KOPT-K1 (cell line): ENCODE results near the gene HIVEP3.

Source experiments
- H3K27ac ChIP-seq: fragments of 200-600 bp; sonication (generic); 2 replicates; pipeline ENCODE4 v1.5.1; 2016; ENCODE audit warnings: antibody characterized with exemption, mild to moderate bottlenecking, low read depth, low read length; ENCODE audit not compliant: poor library complexity, severe bottlenecking
- H3K36me3 ChIP-seq: fragments of 200-600 bp; sonication (generic); 2 replicates; pipeline ENCODE4 v1.5.1; 2017; ENCODE audit warnings: antibody characterized with exemption, mild to moderate bottlenecking, low read length, moderate library complexity; ENCODE audit not compliant: insufficient read depth
- H3K9me3 ChIP-seq: fragments of 200-600 bp; sonication (generic); 2 replicates; pipeline ENCODE4 v1.5.1; 2017; ENCODE audit warnings: antibody characterized with exemption, low read length, mild to moderate bottlenecking; ENCODE audit not compliant: insufficient read depth, poor library complexity, severe bottlenecking

The HIVEP3 gene

DNA sequence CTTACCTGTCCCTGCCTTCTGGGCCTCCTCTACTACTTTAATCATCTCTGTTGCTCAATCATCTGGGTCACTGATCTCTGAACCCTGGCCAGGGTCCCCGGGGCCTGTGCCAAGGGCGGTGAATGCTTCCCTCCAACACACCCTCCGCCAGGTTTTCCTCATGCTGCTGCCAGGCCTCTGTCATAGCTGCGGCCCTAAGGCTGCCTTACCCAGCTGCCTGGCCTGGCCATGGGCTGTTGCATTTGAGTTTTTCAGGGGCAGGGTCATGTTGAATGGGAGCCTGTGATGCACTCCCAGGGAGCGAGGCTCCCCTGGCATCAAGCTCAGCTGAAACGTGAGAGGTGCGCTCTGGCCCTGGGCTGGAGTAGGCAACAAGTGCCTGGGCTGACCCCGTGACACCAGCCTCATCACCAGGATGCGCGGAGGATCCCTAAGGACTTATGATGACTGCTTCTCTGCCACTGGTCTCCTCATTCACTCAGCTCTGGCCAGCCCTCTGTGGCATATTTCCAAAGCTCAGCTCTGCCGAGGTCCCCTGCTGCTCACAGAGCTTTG, 441.8 kb downstream of the HIVEP3 start:
- no peaks in the 10 kb centered on the region for H3K36me3 ChIP-seq
- no peak overlapping the region for H3K27ac ChIP-seq
- H3K9me3 ChIP-seq = no peaks in the 10 kb centered on the region

- Histone ChIP-seq H3K36me3 (no peaks in the 10 kb centered on the region), H3K27ac (no peak overlapping the region)
Observed at GRCh38 chr1:41475859-41476567, 442.7 kb downstream of the HIVEP3 start.

GRCh38 chr1:41475346-41475745, 443.4 kb downstream of the HIVEP3 start:
- no peaks in the 10 kb centered on the region for H3K9me3 ChIP-seq
- H3K27ac ChIP-seq = no peak overlapping the region
- no peaks in the 10 kb centered on the region for H3K36me3 ChIP-seq

More at GRCh38 chr1:41475859-41476567, 442.7 kb downstream of the HIVEP3 start:
- H3K9me3 ChIP-seq = no peaks in the 10 kb centered on the region

DNA sequence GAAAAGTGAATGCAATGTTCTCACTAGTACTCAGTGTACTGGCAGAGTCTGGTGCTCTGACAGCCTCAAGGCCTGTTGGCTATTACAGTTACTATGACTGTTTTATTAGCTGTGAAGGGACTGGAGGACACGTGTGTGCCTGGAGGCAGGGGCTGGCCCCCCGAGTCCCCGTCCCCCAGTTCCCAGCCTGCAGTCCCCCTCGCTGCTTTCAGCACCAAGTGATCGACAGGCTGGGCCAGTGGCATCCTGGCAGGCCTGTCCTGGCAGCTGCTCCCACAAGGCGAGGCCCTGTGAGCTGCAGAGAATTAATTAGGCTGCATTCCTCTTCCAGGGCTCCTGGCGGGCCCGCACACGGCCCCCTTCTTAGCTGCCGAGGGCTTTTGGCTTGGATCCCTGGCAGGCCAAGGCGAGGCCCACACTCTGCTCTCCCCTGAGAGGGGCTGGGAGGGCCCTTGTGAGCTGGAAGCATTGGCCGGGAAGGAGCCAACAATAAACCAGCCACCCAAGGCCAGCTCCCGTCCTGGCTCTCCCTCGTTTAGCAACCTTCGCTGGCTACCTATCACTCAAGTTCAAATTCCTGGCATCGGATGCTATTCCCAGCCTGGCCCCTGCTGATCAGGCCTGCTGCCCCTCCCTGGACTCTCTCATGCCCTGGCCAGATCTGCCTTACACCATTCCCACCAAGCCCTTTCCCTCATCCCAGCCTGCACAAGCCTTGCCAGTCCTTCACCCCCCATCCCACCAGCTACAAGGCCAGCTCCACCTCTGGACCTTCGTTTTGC, 444.0 kb downstream of the HIVEP3 start:
- Histone ChIP-seq H3K9me3 (no peaks in the 10 kb centered on the region), H3K27ac (no peak overlapping the region), H3K36me3 (no peaks in the 10 kb centered on the region)

DNA sequence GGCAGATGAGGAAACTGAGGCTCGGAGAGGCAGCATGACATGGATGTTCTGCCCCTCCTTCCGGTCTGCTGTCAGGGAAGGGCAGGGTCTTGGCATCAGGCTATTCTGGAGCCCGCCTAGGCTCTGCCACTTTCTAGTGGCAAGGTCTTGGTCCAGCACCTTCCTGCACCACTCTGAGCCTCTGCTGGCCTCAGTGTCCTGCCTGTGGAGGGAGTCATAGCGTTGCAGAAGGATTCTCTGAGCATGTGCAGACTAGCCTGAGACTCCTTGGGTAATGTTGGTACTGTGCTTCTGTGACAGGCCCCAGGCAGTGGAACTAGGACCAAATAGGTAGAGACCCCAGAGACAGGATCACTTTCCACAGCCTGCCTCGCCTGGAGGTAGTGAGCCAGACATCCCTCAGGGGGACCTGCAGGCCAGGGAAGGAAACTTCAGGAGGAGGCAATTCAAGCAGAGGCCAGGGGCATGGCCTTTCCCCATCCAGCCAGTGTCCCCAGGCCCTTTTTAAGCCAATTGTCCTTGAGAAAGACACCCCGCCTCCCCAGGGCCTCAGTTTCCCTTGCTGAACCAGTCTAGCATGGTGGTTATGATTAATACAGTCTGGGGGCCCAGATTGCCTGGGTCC, 444.9 kb downstream of the HIVEP3 start:
- no peaks in the 10 kb centered on the region for H3K36me3 ChIP-seq
- no peak overlapping the region for H3K27ac ChIP-seq
- no peaks in the 10 kb centered on the region for H3K9me3 ChIP-seq

DNA sequence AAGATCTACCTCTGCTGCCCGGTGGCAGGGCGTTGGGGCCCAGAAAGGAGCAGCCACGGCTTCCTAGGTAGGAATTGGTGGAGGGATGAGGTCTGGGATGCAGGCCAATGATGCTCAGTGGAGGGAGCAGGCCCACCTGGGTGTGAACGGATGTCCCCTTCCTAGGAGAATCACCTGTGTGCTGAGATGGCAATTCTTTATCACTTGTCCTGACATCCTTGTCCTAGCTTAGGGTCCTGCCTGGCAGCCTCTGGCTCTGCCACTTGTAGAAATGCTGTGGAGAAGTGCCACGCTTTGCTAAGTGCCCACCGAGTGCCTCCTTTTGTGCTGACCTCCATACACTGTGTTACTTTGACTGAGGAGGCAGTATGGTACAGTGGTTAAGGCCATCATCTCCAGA, 447.1 kb downstream of the HIVEP3 start:
- Histone ChIP-seq H3K27ac (no peak overlapping the region), H3K9me3 (no peaks in the 10 kb centered on the region), H3K36me3 (no peaks in the 10 kb centered on the region)

DNA sequence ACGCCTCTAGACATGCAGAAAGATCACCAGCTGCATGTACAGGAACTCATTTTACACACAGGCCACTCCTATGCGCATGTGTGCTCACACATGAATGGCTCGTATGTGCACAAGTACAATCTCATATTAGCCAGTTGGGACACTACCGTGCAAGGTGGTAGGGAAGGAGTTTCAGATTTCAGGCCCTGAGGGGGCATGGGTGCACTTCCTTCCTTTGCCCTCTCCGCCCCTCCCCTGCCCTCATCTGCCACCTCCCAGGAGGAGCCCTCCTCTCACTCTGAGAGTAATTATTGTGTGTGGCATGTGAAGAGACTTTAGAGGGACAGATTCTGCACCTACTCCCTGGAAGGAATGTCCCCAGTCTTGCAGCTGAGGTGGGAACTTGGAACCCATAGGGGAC, 449.0 kb downstream of the HIVEP3 start:
- Histone ChIP-seq H3K9me3 (no peaks in the 10 kb centered on the region), H3K36me3 (no peaks in the 10 kb centered on the region), H3K27ac (no peak overlapping the region)

GRCh38 chr1:41468122-41468762, 450.5 kb downstream of the HIVEP3 start:
- Histone ChIP-seq H3K36me3 (no peaks in the 10 kb centered on the region), H3K27ac (no peak overlapping the region), H3K9me3 (no peaks in the 10 kb centered on the region)

- Histone ChIP-seq H3K9me3 (no peaks in the 10 kb centered on the region), H3K27ac (no peak overlapping the region), H3K36me3 (no peaks in the 10 kb centered on the region)
Observed at GRCh38 chr1:41467673-41468072, 451.0 kb downstream of the HIVEP3 start.

DNA sequence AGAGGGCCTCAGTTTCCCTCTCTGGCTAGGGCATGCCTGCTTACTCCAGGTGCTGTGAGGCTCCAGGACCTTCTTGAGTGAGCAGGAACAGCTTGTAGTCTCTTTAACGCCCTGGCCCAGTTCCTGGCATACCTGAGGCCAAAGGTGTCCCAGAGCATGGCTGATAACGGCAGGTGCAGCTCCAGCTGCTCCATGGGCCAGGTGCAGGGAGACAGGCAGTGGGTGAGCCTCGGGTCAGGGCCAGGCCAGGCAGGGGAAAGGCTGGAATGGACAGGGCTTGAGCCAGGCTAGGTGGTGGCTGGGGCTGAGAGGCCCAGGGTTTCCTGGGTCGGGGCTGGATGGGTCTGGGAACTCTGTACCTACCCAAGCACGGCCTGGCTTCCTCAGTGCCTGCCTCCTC, 452.6 kb downstream of the HIVEP3 start:
- Histone ChIP-seq H3K9me3 (no peaks in the 10 kb centered on the region), H3K36me3 (no peaks in the 10 kb centered on the region), H3K27ac (no peak overlapping the region)

- H3K27ac ChIP-seq = no peak overlapping the region
- H3K36me3 ChIP-seq = no peaks in the 10 kb centered on the region
- no peaks in the 10 kb centered on the region for H3K9me3 ChIP-seq
Observed at GRCh38 chr1:41465741-41466140, 453.0 kb downstream of the HIVEP3 start.

GRCh38 chr1:41464885-41465284, 453.8 kb downstream of the HIVEP3 start:
- H3K36me3 ChIP-seq = no peaks in the 10 kb centered on the region
- no peak overlapping the region for H3K27ac ChIP-seq
- no peaks in the 10 kb centered on the region for H3K9me3 ChIP-seq

- no peaks in the 10 kb centered on the region for H3K36me3 ChIP-seq
- no peaks in the 10 kb centered on the region for H3K9me3 ChIP-seq
- no peak overlapping the region for H3K27ac ChIP-seq
Observed at GRCh38 chr1:41463516-41463915, 455.2 kb downstream of the HIVEP3 start.

DNA sequence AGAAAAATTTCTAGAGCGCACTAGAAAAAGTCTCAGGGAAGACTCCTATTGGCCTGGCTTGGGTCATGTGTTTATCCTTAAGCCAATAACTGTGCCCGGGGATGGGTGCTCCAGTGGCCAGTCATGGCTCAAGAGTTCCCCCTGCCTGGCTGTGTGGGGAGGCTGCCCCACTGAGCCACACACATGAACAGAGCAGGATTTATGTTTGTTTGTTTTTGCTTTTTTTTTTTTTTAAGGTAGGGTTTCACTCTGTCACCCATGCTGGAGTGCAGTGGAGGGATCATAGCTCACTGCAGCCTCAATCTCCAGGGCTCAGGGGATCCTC, 456.1 kb downstream of the HIVEP3 start:
- Histone ChIP-seq H3K9me3 (no peaks in the 10 kb centered on the region), H3K36me3 (no peaks in the 10 kb centered on the region), H3K27ac (no peak overlapping the region)
